ENCODE results near the gene FBXL19.

GRCh38 chr16:30995927-30996323 is 72.6 kb downstream of the FBXL19 start:
- TF ChIP-seq REST (IDR thresholded peaks at IDR 0.05; ENCODE audit: borderline replicate concordance) (no peak), EZH2 (IDR thresholded peaks at IDR 0.05; ENCODE audit: borderline replicate concordance, insufficient read depth, low read length, poor library complexity, severe bottlenecking) (no peak), CTCF (IDR thresholded peaks at IDR 0.05; ENCODE audit: poor library complexity, severe bottlenecking) (no peak), TAF1 (IDR thresholded peaks at IDR 0.05; ENCODE audit: low read depth) (no peak)

All from neural cell (in vitro differentiated cells).